ENCODE measurements around the gene CBR3.
"Not testable (repeated sequence)": the region's sequence is repeated elsewhere in the genome, so short reads cannot be mapped to it uniquely, and the experiment has no call there.

The CBR3 gene

GRCh38 chr21:36117286-36117741 lies 17.6 kb upstream of the CBR3 start:
- no peak for DNase-seq (ENCODE audit: low read depth in 2 of 2)

- no peak for DNase-seq (ENCODE audit: low read depth in 2 of 2)
Observed at GRCh38 chr21:36120304-36120888, 14.5 kb upstream of the CBR3 start.

- no peak for DNase-seq (ENCODE audit: low read depth in 2 of 2)
Observed at GRCh38 chr21:36122977-36123376, 11.9 kb upstream of the CBR3 start.

GRCh38 chr21:36124395-36124794 lies 10.5 kb upstream of the CBR3 start:
- DNase-seq (ENCODE audit: low read depth in 2 of 2): no peak

- no peak for DNase-seq (ENCODE audit: low read depth in 2 of 2)
Observed at GRCh38 chr21:36125512-36126207, 9.2 kb upstream of the CBR3 start.

GRCh38 chr21:36126208-36126565 lies 8.7 kb upstream of the CBR3 start:
- DNase-seq (ENCODE audit: low read depth in 2 of 2): no peak

- DNase-seq (ENCODE audit: low read depth in 2 of 2): no peak
Observed at GRCh38 chr21:36126621-36127110, 8.2 kb upstream of the CBR3 start.

GRCh38 chr21:36127250-36127904 lies 7.5 kb upstream of the CBR3 start:
- DNase-seq (ENCODE audit: low read depth in 2 of 2): no peak

- DNase-seq (ENCODE audit: low read depth in 2 of 2): no peak
Observed at GRCh38 chr21:36127977-36128376, 6.9 kb upstream of the CBR3 start.

- DNase-seq (ENCODE audit: low read depth in 2 of 2): no peak
Observed at GRCh38 chr21:36129219-36129618, 5.7 kb upstream of the CBR3 start.

- not testable (repeated sequence) for DNase-seq (ENCODE audit: low read depth in 2 of 2)
Observed at GRCh38 chr21:36130414-36130762, 4.5 kb upstream of the CBR3 start.

GRCh38 chr21:36130839-36131238 lies 4.0 kb upstream of the CBR3 start:
- DNase-seq (ENCODE audit: low read depth in 2 of 2): not testable (repeated sequence)

- no peak for DNase-seq (ENCODE audit: low read depth in 2 of 2)
Observed at GRCh38 chr21:36132696-36133095, 2.2 kb upstream of the CBR3 start.

GRCh38 chr21:36135391-36136102 lies 668 bp downstream of the CBR3 start:
- peak; percentile 47 to 50 for DNase-seq (ENCODE audit: low read depth in 2 of 2)

GRCh38 chr21:36139791-36140190 lies 4.9 kb downstream of the CBR3 start:
- DNase-seq (ENCODE audit: low read depth in 2 of 2): not testable (repeated sequence)

GRCh38 chr21:36141513-36141925 lies 6.6 kb downstream of the CBR3 start:
- DNase-seq (ENCODE audit: low read depth in 2 of 2): peak; percentile 69 to 76

- not testable (repeated sequence) for DNase-seq (ENCODE audit: low read depth in 2 of 2)
Observed at GRCh38 chr21:36144233-36144632, 9.4 kb downstream of the CBR3 start.

GRCh38 chr21:36145259-36145658 lies 10.4 kb downstream of the CBR3 start:
- DNase-seq (ENCODE audit: low read depth in 2 of 2): no peak

- no peak for DNase-seq (ENCODE audit: low read depth in 2 of 2)
Observed at GRCh38 chr21:36147911-36148310, 13.0 kb downstream of the CBR3 start.

GRCh38 chr21:36148886-36149285 lies 14.0 kb downstream of the CBR3 start:
- DNase-seq (ENCODE audit: low read depth in 2 of 2): no peak

GRCh38 chr21:36149788-36150711 lies 15.2 kb downstream of the CBR3 start:
- no peak for DNase-seq (ENCODE audit: low read depth in 2 of 2)
